ENCODE measurements around the gene STC2.

DNA sequence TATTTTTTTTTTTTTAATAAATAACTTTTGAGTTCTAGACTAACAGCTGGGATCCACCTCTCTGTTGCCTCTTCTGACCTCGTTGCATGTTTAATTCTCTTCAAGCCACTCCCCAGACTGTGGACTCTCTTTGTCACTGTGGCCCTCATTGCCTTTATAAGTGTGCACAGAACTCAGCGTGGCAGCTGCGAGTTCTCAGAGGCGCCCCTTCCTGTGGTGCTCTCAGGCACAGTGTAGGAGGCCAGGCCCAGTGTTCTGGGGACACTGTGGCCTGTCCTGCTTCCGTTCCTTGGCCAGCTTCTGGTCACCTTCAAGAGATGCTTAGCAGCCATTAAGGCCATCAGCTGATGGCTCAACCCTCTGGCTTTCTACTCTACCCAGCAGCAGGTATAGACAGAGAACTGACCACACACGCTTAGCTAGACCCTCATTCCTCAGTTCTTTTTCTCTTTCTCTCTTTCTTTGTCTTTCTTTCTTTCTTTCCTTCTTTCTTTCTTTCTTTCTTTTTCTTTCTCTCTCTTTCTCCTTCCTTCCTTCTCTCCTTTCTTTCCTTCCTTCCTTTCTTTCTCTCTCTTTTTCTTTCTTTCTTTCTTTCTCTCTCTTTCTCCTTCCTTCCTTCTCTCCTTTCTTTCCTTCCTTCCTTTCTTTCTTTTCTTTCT is 27.7 kb downstream of the STC2 start:
- no peak for TF ChIP-seq CTCF (IDR thresholded peaks at IDR 0.05 in 2 of 3, conservative IDR thresholded peaks at IDR 0.05 in 1 of 3; ENCODE audit: control insufficient read depth in 2 of 3, extremely low read depth in 1 of 3, insufficient read depth in 1 of 3, low read depth in 3 of 3, low read length in 3 of 3)
- no peak for TF ChIP-seq MXI1 (IDR thresholded peaks at IDR 0.05; ENCODE audit: low read depth, low read length)
- no peak for TF ChIP-seq CEBPB (IDR thresholded peaks at IDR 0.05; ENCODE audit: borderline replicate concordance in 1 of 2, low read depth in 2 of 2, low read length in 2 of 2)
- TF ChIP-seq ZNF207 (IDR thresholded peaks at IDR 0.05; ENCODE audit: borderline replicate concordance) = no peak
- TF ChIP-seq, protein P1, sequence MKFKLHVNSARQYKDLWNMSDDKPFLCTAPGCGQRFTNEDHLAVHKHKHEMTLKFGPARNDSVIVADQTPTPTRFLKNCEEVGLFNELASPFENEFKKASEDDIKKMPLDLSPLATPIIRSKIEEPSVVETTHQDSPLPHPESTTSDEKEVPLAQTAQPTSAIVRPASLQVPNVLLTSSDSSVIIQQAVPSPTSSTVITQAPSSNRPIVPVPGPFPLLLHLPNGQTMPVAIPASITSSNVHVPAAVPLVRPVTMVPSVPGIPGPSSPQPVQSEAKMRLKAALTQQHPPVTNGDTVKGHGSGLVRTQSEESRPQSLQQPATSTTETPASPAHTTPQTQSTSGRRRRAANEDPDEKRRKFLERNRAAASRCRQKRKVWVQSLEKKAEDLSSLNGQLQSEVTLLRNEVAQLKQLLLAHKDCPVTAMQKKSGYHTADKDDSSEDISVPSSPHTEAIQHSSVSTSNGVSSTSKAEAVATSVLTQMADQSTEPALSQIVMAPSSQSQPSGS (IDR thresholded peaks at IDR 0.05; ENCODE audit: low read length) = no peak
- no peak for TF ChIP-seq NBN (IDR thresholded peaks at IDR 0.05)
- TF ChIP-seq POLR2AphosphoS2 (IDR thresholded peaks at IDR 0.05; ENCODE audit: low read depth, low read length) = no peak
- TF ChIP-seq, protein P2, sequence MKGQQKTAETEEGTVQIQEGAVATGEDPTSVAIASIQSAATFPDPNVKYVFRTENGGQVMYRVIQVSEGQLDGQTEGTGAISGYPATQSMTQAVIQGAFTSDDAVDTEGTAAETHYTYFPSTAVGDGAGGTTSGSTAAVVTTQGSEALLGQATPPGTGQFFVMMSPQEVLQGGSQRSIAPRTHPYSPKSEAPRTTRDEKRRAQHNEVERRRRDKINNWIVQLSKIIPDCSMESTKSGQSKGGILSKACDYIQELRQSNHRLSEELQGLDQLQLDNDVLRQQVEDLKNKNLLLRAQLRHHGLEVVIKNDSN (IDR thresholded peaks at IDR 0.05; ENCODE audit: borderline replicate concordance, extremely low read length, insufficient read depth, low read depth, low read length) = no peak
- TF ChIP-seq, protein P3, sequence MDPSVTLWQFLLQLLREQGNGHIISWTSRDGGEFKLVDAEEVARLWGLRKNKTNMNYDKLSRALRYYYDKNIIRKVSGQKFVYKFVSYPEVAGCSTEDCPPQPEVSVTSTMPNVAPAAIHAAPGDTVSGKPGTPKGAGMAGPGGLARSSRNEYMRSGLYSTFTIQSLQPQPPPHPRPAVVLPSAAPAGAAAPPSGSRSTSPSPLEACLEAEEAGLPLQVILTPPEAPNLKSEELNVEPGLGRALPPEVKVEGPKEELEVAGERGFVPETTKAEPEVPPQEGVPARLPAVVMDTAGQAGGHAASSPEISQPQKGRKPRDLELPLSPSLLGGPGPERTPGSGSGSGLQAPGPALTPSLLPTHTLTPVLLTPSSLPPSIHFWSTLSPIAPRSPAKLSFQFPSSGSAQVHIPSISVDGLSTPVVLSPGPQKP (IDR thresholded peaks at IDR 0.05; ENCODE audit: low read depth, low read length) = no peak
- no peak for TF ChIP-seq ETV6 (conservative IDR thresholded peaks at IDR 0.05 in 1 of 2, IDR thresholded peaks at IDR 0.05 in 1 of 2; ENCODE audit: borderline replicate concordance in 1 of 2, low read depth in 1 of 2)
- TF ChIP-seq SIX5 (IDR thresholded peaks at IDR 0.05; ENCODE audit: low read depth, low read length, severe bottlenecking) = no peak
- TF ChIP-seq, protein P4, sequence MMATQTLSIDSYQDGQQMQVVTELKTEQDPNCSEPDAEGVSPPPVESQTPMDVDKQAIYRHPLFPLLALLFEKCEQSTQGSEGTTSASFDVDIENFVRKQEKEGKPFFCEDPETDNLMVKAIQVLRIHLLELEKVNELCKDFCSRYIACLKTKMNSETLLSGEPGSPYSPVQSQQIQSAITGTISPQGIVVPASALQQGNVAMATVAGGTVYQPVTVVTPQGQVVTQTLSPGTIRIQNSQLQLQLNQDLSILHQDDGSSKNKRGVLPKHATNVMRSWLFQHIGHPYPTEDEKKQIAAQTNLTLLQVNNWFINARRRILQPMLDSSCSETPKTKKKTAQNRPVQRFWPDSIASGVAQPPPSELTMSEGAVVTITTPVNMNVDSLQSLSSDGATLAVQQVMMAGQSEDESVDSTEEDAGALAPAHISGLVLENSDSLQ (IDR thresholded peaks at IDR 0.05) = no peak
- TF ChIP-seq MTA2 (IDR thresholded peaks at IDR 0.05; ENCODE audit: low read depth) = no peak

Measured in GM12878 (cell line).